ENCODE data around the gene GBP3.
"Not testable (repeated sequence)": the region's sequence is repeated elsewhere in the genome, so short reads cannot be mapped to it uniquely, and the experiment has no call there.

GBP3 gene

DNA sequence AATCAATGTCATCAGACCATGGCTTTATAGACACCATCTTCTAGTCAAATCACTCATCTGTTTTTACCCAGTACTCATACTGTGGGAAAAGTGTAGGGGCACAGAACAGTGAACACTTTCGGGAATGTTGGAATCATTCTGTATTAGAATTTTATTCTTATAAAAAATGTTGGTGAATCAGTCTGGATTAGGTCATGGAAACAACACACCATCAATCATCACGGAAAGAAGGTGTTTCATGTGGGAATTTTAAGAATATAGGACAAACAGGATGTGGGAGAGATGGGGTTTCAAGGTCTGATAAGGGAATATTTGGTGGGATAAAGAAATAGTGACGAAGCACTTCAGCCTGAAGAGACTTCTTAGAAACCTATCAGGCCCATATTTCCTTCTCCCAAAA, 25.1 kb upstream of the GBP3 start:
- H3K79me2 ChIP-seq (ENCODE audit: low read length), result no peaks in the 10 kb centered on the region
- H2AFZ ChIP-seq (ENCODE audit: low read depth, low read length), result no peak overlapping the region
- H3K4me1 ChIP-seq (ENCODE audit: low read length), result peaks cover 2% of the 10 kb centered on the region; the same call in 1 of the 2 replicates
- no peaks in the 10 kb centered on the region for H4K20me1 ChIP-seq (ENCODE audit: insufficient read depth, low read length)
- H3K9me3 ChIP-seq (ENCODE audit: insufficient read depth, low read length), result peaks cover 8% of the 10 kb centered on the region; the same call in 1 of the 2 replicates
- no peak overlapping the region for H3K4me2 ChIP-seq (ENCODE audit: low read length)
- H3K27ac ChIP-seq (ENCODE audit: low read length), result no peak overlapping the region
- H3K27me3 ChIP-seq (ENCODE audit: low read depth, low read length), result no peaks in the 10 kb centered on the region
- no peak overlapping the region for H3K9ac ChIP-seq (ENCODE audit: low read length)
- H3K4me3 ChIP-seq (ENCODE audit: low read length), result no peak overlapping the region
- H3K36me3 ChIP-seq (replicated peaks; ENCODE audit: low read depth, low read length), result peaks cover 3% of the 10 kb centered on the region
- no peak for TF ChIP-seq EZH2phosphoT487 (IDR thresholded peaks at IDR 0.05; ENCODE audit: low read depth)
- TF ChIP-seq, protein P1, sequence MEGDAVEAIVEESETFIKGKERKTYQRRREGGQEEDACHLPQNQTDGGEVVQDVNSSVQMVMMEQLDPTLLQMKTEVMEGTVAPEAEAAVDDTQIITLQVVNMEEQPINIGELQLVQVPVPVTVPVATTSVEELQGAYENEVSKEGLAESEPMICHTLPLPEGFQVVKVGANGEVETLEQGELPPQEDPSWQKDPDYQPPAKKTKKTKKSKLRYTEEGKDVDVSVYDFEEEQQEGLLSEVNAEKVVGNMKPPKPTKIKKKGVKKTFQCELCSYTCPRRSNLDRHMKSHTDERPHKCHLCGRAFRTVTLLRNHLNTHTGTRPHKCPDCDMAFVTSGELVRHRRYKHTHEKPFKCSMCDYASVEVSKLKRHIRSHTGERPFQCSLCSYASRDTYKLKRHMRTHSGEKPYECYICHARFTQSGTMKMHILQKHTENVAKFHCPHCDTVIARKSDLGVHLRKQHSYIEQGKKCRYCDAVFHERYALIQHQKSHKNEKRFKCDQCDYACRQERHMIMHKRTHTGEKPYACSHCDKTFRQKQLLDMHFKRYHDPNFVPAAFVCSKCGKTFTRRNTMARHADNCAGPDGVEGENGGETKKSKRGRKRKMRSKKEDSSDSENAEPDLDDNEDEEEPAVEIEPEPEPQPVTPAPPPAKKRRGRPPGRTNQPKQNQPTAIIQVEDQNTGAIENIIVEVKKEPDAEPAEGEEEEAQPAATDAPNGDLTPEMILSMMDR (IDR thresholded peaks at IDR 0.05; ENCODE audit: low read depth, low read length), result no peak

DNA sequence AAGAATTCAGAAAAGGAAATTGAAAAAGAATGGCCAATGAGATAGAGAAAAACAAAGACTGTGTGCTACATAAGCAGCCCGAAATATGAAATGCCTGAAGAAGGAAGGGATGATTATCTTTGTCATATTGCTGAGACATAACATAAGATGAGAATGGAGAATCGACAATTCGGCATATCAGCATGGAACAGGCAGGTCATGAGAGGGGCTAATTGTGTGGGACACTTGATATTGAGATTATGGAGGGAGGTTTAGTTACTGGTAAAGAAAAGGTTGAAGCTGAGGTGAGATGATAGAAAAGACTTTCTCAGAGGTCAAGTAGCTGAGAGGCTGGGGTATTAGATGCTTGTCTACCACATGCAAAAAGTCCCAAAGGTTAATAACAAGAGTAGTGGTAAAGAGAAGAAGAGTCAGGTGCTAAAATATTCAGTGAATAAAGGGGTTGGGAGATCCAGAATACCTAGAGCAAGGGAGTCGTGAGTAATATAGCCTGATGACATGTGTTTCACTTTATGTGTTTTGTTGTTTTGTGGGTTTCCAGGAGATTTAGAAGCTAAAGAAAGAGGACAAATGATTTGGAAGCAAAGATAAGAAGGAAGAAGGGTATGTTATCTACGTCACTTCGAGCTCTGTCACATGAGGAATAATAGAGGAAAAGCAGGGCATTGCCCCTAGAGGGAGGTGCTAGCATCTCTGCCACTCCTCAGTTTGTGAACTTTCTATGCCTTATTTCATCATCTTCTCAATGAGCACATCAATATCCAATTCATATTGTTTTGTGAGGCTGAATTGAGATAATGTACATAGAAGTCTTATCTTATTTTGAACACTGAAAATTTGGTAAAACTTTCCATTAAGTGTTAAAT, 23.9 kb upstream of the GBP3 start:
- H3K79me2 ChIP-seq (ENCODE audit: low read length); H3K4me1 ChIP-seq (ENCODE audit: low read length); H4K20me1 ChIP-seq (ENCODE audit: insufficient read depth, low read length); H3K4me3 ChIP-seq (ENCODE audit: low read length); H3K9ac ChIP-seq (ENCODE audit: low read length); H2AFZ ChIP-seq (ENCODE audit: low read depth, low read length); H3K27me3 ChIP-seq (ENCODE audit: low read depth, low read length); H3K27ac ChIP-seq (ENCODE audit: low read length); H3K4me2 ChIP-seq (ENCODE audit: low read length): not testable (repeated sequence)
- Histone ChIP-seq H3K36me3 (replicated peaks; ENCODE audit: low read depth, low read length) (peaks cover 12% of the 10 kb centered on the region), H3K9me3 (ENCODE audit: insufficient read depth, low read length) (peaks cover 16% of the 10 kb centered on the region; the same call in 1 of the 2 replicates)

DNA sequence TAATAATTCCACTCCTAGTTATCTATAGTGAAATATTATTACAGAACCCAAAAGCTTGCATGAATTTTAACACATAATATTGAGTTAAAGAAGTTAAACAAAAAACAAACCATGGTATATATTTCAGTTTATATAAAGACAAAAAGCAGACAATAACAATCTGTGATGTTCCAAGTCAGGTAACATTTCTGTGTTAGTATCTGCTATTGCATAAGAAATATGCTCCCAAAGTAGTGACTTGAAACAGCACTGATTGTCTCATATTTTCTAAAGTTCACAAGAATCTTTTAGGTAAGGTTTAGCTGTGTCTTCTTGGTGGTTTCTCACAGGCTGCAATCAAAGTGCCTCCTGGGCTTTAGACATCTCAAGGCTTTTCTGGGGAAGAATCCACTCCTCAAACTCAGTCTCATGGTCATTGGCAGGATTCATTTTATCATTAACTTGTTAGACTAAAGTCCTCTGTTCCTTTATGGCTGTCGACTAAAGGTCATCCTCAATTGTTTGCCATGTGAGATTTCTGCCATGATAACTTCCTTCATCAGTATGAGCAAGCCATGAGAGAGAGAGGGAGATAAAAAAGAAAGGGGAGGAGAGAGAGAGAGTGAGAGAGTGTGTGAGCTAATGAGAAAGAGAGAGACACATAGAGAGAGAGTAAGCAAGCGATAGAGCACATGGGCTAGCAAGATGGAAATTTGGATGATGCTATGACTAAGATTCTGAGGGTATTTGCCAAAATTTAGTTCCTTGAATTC, 22.5 kb upstream of the GBP3 start:
- peaks cover 16% of the 10 kb centered on the region; the same call in 1 of the 2 replicates for H3K9me3 ChIP-seq (ENCODE audit: insufficient read depth, low read length)
- H3K4me1 ChIP-seq (ENCODE audit: low read length), result peaks cover 17% of the 10 kb centered on the region
- H2AFZ ChIP-seq (ENCODE audit: low read depth, low read length), result no peak overlapping the region
- no peak overlapping the region for H3K4me2 ChIP-seq (ENCODE audit: low read length)
- no peaks in the 10 kb centered on the region for H3K79me2 ChIP-seq (ENCODE audit: low read length)
- no peak overlapping the region for H3K27ac ChIP-seq (ENCODE audit: low read length)
- H3K27me3 ChIP-seq (ENCODE audit: low read depth, low read length), result no peaks in the 10 kb centered on the region
- H4K20me1 ChIP-seq (ENCODE audit: insufficient read depth, low read length), result no peaks in the 10 kb centered on the region
- no peak overlapping the region for H3K4me3 ChIP-seq (ENCODE audit: low read length)
- no peak overlapping the region for H3K9ac ChIP-seq (ENCODE audit: low read length)
- H3K36me3 ChIP-seq (replicated peaks; ENCODE audit: low read depth, low read length), result peaks cover 15% of the 10 kb centered on the region
- TF ChIP-seq, protein P1 (IDR thresholded peaks at IDR 0.05; ENCODE audit: low read depth, low read length), result no peak
- no peak for TF ChIP-seq EZH2phosphoT487 (IDR thresholded peaks at IDR 0.05; ENCODE audit: low read depth)

DNA sequence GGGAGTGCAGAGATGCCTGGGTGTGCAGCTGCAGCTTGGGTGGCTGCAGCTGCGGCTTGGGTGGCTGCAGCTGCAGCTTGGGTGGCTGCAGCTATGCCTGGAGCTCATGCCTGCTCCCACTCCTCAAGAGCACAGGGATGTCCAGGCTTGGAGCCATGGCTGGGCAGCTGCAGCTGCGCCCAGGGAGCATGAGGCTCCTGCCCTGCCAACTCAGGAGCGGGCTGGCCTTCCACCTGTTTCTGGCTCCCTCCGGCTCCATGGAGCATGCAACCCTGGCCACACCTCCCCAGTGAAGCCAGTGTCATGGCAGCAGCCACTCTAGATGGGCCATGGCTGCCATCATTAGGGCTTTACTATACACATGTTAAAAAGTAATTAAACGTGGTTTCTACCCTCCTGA, 21.3 kb upstream of the GBP3 start:
- no peak for TF ChIP-seq EZH2phosphoT487 (IDR thresholded peaks at IDR 0.05; ENCODE audit: low read depth)
- TF ChIP-seq, protein P1 (IDR thresholded peaks at IDR 0.05; ENCODE audit: low read depth, low read length), result no peak
- Histone ChIP-seq H4K20me1 (ENCODE audit: insufficient read depth, low read length) (no peaks in the 10 kb centered on the region), H2AFZ (ENCODE audit: low read depth, low read length) (no peak overlapping the region), H3K36me3 (replicated peaks; ENCODE audit: low read depth, low read length) (peaks cover 15% of the 10 kb centered on the region), H3K4me3 (ENCODE audit: low read length) (no peak overlapping the region), H3K4me1 (ENCODE audit: low read length) (peaks cover 25% of the 10 kb centered on the region), H3K9ac (ENCODE audit: low read length) (no peak overlapping the region), H3K27ac (ENCODE audit: low read length) (no peak overlapping the region), H3K27me3 (ENCODE audit: low read depth, low read length) (no peaks in the 10 kb centered on the region), H3K79me2 (ENCODE audit: low read length) (no peaks in the 10 kb centered on the region), H3K4me2 (ENCODE audit: low read length) (no peak overlapping the region), H3K9me3 (ENCODE audit: insufficient read depth, low read length) (peaks cover 16% of the 10 kb centered on the region; the same call in 1 of the 2 replicates)

All from OCI-LY3 (cell line).